ENCODE data around the gene OTOP3.

DNA sequence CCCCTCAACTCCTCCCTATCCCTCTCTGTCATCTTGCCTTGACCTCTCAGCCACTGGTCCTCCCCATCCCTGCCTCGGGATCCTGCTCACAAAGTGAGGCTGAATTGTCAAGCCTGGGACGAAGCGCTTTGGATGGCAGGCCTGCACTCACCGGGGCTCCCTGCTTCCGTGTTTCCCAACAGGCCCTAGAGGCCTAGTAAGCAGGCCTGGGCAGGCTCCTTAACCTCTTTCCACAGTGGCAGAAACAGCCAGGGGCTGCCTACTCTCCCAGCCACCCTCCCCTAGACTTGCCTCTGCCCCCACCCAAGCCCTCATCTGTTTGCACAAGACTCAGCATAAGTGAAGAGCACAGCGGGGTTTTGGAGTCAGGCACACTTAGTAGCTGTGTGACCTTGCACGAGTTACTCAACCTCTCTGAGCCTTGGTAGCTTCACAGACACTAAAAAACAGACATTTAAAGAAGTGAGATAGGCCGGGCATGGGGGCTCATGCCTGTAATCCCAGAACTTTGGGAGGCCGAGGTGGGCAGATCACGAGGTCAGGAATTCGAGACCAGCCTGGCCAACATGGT lies 37.2 kb upstream of the OTOP3 start:
- TF ChIP-seq, protein P1, sequence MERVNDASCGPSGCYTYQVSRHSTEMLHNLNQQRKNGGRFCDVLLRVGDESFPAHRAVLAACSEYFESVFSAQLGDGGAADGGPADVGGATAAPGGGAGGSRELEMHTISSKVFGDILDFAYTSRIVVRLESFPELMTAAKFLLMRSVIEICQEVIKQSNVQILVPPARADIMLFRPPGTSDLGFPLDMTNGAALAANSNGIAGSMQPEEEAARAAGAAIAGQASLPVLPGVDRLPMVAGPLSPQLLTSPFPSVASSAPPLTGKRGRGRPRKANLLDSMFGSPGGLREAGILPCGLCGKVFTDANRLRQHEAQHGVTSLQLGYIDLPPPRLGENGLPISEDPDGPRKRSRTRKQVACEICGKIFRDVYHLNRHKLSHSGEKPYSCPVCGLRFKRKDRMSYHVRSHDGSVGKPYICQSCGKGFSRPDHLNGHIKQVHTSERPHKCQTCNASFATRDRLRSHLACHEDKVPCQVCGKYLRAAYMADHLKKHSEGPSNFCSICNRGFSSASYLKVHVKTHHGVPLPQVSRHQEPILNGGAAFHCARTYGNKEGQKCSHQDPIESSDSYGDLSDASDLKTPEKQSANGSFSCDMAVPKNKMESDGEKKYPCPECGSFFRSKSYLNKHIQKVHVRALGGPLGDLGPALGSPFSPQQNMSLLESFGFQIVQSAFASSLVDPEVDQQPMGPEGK (CRISPR knock-in tag; IDR thresholded peaks at IDR 0.05; ENCODE audit: borderline replicate concordance), result no peak
- TF ChIP-seq ZFP3 (CRISPR knock-in tag; IDR thresholded peaks at IDR 0.05) (no peak), ISL1 (CRISPR knock-in tag; IDR thresholded peaks at IDR 0.05) (no peak), ZNF8 (CRISPR knock-in tag; IDR thresholded peaks at IDR 0.05) (no peak), ZC3H10 (CRISPR knock-in tag; IDR thresholded peaks at IDR 0.05) (no peak), ZFP30 (CRISPR knock-in tag; IDR thresholded peaks at IDR 0.05) (no peak), CSDC2 (CRISPR knock-in tag; IDR thresholded peaks at IDR 0.05) (no peak), ARNTL (CRISPR knock-in tag; IDR thresholded peaks at IDR 0.05; ENCODE audit: borderline replicate concordance, low read depth) (no peak), BACH2 (CRISPR knock-in tag; IDR thresholded peaks at IDR 0.05; ENCODE audit: borderline replicate concordance) (no peak), TCF4 (CRISPR knock-in tag; IDR thresholded peaks at IDR 0.05; ENCODE audit: borderline replicate concordance) (no peak), RARB (CRISPR knock-in tag; IDR thresholded peaks at IDR 0.05) (no peak), ZNF565 (CRISPR knock-in tag; conservative IDR thresholded peaks at IDR 0.05; ENCODE audit: low read depth) (no peak), OSR1 (CRISPR knock-in tag; IDR thresholded peaks at IDR 0.05) (no peak)
- TF ChIP-seq, protein P2, sequence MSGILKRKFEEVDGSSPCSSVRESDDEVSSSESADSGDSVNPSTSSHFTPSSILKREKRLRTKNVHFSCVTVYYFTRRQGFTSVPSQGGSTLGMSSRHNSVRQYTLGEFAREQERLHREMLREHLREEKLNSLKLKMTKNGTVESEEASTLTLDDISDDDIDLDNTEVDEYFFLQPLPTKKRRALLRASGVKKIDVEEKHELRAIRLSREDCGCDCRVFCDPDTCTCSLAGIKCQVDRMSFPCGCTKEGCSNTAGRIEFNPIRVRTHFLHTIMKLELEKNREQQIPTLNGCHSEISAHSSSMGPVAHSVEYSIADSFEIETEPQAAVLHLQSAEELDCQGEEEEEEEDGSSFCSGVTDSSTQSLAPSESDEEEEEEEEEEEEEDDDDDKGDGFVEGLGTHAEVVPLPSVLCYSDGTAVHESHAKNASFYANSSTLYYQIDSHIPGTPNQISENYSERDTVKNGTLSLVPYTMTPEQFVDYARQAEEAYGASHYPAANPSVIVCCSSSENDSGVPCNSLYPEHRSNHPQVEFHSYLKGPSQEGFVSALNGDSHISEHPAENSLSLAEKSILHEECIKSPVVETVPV (CRISPR knock-in tag; IDR thresholded peaks at IDR 0.05), result no peak
